NCI-H748 (cell line): ENCODE measurements around the gene MYO9B.

ENCODE experiments used
- DNase-seq: peaks from one replicate; lab custom pipeline; 2025; ENCODE audit not compliant: unreplicated experiment; lab: John Stamatoyannopoulos, UW

Gene MYO9B

DNA sequence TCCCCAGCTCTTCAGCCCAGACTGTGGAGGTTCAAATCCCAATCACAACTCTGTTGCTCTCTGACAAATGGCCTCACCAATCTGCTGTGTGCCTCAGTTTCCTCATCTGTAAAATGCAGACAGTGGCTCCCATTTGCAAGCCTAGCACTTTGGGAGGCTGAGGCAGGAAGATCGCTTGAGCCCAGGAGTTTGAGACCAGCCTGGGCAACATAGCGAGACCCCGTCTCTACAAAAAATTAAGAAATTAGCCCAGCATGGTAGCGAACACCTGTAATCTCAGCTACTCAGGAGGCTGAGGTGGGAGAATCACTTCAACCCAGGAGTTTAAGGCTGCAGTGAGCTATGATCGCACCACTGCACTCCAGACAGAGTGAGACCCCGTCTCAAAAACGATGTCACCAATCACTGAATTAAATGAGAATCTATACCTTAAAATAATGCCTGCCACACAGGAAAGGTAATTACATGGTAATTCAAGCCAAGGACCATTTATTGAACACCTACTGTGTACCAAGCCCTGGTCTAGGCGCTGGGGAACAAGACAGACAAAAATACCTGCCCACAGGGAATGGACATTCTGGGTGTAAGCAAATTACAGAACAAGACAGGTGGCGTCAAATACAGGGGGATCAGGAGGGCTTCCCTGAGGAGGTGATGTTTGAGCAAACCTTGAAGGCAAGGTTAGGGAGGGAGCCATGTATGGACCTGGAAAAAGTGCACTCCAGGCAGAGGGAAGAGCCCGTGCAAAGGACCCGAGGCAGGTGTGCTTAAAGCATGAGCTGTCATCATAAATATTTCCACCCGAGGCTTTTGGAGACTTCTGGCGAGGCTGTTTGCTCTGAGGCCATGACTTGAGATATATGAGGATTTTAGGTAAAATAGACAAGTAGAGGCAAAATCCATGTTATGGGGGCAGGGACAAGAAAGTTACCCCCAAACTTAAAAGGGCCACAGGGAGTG is 162.4 kb downstream of the MYO9B start:
- no peak for DNase-seq

DNA sequence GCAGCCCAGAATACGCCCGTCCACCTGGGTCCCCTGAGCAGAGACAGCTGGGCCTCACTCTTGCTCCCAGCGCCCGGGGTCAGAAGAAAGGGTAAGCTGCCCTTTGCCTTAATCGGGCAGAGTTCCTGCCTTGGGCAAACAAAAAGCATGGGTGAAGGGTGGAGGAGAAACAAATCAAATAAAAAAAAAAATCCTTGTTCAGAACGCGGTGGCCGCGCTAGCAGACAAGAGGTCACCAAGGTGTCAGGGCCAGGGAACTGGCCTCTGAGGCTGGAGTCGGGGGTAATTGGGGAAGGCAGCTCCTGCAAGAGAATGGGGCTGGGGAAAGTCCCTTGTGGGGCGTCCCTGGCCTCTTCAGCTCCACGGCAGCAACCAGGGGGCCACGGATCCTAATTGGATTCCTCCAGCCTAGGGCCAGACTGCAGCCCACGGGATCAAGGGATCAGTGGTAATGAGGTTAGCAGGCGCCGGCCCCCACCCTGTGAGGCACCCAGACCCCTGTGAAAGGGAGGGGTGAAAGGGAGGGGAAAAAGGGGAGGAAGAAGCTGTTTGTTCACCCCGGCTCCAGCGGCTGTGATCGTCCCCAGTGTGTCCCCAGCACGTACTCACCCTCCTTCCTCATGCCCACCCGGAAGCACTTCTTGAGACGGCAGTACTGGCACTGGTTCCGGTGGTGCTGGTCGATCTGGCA is 164.6 kb downstream of the MYO9B start:
- DNase-seq, result no peak

GRCh38 chr19:17240826-17241399 is 165.3 kb downstream of the MYO9B start:
- no peak for DNase-seq

GRCh38 chr19:17242431-17243208 is 167.0 kb downstream of the MYO9B start:
- DNase-seq, result no peak

DNA sequence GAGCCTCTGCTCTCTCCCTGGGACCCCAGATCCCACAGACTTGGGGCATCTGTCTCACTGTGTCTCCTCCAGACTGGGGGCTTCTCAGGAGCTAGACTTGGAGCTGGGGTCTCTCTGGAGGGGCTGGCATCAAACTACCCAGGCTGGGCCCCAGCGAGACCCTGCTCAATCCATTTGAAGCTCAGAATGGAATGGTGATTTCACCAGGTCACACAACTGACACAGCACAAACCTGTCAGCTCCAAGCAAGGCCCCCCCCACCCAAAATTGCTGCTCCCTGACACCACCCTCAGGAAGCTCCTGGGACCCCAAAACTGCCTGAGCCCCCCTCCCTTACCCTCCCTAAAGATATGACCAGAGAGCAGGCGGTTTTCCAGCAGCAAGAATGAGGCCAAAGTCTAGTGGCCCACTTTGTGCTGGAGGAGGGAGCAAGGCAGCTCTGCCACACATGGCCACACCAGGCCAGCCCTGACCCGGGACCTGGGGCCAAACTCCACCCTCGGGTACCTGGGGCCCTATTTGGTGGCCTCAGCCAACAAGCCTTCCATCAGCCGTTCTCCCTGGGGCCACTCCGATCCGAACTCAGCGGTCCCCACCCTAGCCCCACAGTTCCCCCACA is 167.7 kb downstream of the MYO9B start:
- DNase-seq, result no peak

DNA sequence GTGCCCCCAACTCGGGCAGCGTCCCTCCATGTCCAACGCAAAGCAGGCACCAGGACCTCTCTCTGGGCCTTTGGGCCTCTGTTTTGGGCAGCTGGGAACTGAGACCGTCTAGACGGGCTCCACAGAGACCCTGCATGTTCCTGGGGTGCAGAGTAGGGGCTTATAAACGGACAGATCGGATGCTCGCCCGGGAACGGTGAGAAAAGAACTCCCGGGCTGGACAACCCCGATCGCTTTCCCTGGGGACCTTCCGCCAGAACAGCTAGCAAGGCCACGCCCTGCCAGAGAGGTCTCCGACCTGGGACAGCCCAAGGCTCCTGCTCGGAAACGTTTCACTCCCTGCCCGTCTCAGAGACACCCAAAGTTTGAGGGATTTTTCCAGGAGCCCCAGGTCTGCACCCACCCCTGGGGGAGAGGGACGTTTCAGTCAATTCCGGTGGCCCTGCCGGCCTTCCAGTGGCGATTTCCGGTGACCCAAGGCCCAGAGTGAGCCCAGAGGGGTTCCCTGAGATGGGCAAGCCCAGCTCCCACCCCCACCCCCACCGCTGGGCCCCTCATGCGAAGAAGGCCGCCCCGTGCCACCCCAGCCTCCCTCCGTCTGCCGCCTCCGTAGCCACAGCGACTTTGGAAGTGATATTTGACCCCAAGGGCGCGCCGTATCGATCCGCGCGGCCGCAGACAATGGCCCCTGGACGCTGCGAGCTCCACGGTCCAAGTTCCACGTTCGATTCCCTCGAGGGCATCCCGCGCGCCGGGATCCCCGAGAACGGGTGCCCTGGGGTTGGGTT is 168.4 kb downstream of the MYO9B start:
- peak; percentile 21 for DNase-seq

- peak; percentile 13 for DNase-seq
Measured at GRCh38 chr19:17244618-17245534, 169.3 kb downstream of the MYO9B start.

- no peak for DNase-seq
Measured at GRCh38 chr19:17245535-17245984, 170.0 kb downstream of the MYO9B start, which contains the start of gene NR2F6. Gene NR2F6, minus strand, starts transcription at chr19:17245919. Its CDS starts 699 bp downstream, at chr19:17245220.

- DNase-seq, result peak; percentile 59
Measured at GRCh38 chr19:17246681-17247425, 171.3 kb downstream of the MYO9B start.

GRCh38 chr19:17248011-17248776 is 172.6 kb downstream of the MYO9B start:
- DNase-seq, result peak; percentile 19

GRCh38 chr19:17249887-17250548 is 174.4 kb downstream of the MYO9B start:
- no peak for DNase-seq

GRCh38 chr19:17254636-17255035 is 179.1 kb downstream of the MYO9B start:
- DNase-seq, result no peak

- peak; percentile 10 for DNase-seq
Measured at GRCh38 chr19:17255150-17255621, 179.6 kb downstream of the MYO9B start.

DNA sequence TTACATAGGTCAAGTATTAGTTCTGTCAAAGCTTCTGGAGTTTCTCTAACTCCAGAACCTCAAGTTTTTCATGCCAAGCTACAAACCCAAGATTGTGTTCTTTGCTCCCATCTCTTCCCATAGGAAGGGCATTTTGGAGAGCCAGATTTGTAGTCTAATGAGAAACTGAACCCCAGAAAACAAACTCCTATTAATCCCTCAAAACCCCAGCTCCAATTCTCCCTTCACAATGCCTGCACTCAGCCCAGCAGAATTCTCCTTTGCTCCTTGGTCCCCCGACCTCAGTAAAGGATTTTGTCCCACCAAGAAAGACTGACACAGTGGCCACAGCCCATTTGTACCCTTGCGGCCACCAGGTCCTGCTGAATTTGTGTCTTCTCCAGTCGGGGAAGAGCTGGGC is 180.6 kb downstream of the MYO9B start:
- DNase-seq, result no peak

- no peak for DNase-seq
Measured at GRCh38 chr19:17259118-17259780, 183.7 kb downstream of the MYO9B start.

DNA sequence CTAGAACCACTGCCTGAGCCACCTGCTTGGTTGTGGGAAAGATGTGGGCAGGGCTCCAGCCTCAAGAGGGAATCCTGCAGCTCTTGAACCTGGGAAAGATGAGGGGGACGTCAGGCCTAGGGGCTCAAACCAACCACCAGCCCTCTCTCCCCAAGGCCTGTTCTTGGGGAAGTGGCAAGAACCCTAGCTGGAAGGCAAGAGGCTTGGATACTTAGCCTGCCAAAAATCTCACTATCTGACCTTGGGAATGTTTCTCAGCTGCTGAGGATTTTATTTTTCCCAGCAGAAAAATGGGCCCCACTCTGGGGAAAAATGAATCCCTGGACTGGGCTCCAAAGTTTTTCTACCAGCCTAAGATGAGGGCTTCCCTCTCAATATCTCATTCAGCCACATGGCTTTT is 184.4 kb downstream of the MYO9B start:
- no peak for DNase-seq
